HL-60/S4 (cell line): ENCODE measurements around the gene USP49.
"Not testable (repeated sequence)": the region's sequence is repeated elsewhere in the genome, so short reads cannot be mapped to it uniquely, and the experiment has no call there.

Source experiments
- in situ Hi-C: fragments of 300-500 bp; cut with MboI; formaldehyde crosslinking; loops from 2 replicates; pipeline ENCODE4 v1.14.3; 2022; ENCODE audit warnings: low sequenced_read_pairs

The USP49 gene

GRCh38 chr6:41766043-41766664, 129.0 kb downstream of the USP49 start:
- in situ Hi-C loops, result not testable (repeated sequence)

- in situ Hi-C loops, result no loop called here
Measured at GRCh38 chr6:41763470-41763869, 131.7 kb downstream of the USP49 start.

DNA sequence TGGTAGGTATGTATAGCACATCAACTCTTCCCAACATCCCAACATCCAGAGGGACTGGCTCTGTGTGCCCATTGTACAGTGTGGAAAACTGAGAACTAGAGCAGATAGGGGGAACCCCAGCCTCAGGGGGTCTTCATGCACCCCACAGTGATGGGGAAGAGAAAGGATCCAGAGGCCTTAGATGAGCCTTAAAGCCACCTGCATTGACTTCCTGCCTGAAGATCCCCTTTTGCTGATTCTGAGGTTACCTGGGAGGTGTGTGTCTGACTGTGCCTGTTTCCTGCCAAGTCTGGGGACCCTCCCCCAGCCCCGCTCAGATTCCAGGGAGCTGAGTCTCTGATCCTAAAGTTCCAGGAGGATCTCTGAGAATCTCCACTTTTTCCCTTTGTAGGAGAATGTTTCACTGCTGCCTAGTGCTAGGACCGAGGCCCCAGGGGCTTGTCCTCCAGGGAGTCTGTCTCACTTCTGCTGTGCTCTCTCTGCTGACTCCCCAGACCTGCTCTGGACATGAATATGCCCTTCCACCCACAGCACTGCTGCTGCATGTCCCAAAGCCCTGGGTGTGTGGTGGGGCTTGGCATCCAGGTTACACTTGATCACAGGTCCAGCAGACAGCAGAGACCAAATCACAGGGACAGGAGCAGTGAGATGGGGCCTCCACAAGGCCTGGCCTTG, 135.1 kb downstream of the USP49 start:
- in situ Hi-C loops, result no loop called here

DNA sequence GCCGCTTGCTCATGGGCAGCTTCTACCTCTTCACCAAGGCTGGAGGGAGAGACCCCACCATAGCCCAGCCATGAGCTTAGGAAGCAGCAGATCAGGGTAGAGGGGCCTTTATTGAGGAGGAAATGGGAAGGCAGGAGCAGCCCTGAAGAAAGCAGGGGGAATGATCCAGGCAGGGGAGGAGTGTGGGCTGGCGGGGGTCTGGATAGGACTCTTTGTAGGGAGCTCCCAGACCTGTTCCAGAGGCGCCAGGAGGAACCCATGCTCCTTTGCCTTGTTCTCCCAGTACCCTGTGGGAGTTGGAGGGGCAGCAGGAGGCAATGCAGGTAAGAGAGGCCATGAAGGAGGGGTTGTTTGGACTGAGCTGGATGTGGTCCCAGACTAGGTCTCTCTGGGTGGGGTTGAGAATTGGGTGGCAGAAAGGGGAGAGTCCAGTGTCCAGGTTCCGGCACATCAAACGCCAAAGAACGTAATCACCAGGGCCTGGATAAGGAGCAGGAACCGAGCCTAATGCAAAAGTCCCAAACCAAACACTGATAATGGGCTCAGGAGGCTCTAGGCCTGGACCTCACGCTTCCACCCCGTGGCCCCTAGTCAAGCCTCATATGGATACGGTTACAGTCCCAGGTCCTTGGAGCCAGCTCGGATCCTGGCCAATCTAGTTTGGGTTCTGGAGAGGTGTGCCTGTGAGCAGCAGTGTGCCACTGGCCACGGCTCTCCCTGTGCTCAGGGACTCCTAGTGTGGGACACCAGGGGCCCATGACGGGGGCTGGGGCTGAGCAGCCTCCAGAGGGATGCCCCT, 135.9 kb downstream of the USP49 start:
- in situ Hi-C loops, result no loop called here

GRCh38 chr6:41758641-41759035, 136.5 kb downstream of the USP49 start:
- in situ Hi-C loops, result no loop called here

DNA sequence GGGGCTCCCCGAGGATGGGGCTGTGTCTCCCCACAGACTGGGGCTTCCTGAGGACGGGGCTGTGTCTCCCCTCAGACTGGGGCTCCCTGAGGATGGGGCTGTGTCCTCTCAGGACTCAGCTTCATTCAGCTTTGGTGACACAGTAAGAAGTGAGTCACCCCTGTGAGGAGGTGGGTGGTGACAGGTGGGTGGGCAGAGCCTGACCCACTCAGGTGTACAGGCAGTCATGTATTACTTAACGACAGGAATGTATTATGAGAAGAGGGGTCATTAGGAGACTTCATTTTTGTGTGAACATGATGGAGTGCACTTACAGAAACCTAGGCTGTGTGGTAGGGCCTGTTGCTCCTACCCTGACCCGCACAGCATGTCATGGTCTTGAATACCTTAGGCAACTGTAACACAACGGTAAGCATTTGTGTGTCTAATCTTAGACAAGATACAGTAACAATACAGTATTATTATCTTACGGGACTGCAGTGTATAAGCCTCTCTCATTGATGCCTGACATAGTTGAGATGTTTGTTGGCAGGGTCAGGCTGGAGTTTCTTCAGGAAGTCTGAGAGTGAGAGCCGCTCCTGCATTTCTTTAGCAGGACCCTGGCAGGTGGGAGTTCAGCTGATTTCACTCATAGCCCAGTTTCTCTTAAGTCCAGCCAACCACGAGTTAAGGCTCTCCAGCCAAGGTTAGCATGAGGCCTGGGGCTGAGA, 137.1 kb downstream of the USP49 start:
- in situ Hi-C loops, result no loop called here

DNA sequence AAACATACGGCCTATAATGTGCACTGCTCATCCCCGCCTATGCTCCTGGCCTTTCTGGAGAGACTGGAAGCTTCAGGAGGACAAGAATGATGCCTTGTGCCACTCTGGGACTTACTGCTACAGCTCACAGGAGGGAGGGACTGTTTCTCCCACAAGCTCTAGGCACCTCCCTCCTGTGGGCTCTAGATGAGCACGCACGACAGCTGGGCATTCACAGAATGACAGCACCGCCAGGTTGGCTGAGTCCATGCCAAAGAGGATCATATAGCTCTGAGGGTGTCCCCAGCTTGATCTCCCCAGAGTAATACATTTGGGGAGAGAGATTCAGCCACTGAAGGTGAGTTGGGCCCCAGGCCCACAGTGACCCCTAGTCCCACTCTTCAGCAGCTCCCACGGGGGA, 137.9 kb downstream of the USP49 start:
- in situ Hi-C loops, result no loop called here

GRCh38 chr6:41756354-41756753, 138.8 kb downstream of the USP49 start:
- in situ Hi-C loops, result no loop called here

GRCh38 chr6:41755895-41756294, 139.3 kb downstream of the USP49 start:
- in situ Hi-C loops, result no loop called here

DNA sequence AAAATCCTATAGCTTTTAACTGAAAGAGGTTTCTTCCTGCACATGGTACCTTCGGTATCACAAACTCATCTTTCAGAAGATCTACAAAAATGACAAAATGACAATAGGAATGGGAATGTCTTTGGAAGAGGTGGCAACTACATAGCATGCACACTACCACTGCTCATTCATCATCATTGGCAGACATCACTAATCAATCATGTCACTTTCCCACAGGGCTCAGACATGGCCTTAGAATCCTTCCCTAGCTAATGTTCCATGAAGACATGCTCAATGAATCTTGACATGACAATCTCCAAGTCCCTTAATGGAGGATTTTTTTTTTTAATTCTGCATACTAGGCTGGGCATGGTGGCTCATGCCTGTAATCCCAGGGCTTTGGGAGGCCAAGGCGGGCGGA, 144.8 kb downstream of the USP49 start:
- in situ Hi-C loops, result no loop called here

- in situ Hi-C loops, result no loop called here
Measured at GRCh38 chr6:41748542-41748941, 146.6 kb downstream of the USP49 start.

DNA sequence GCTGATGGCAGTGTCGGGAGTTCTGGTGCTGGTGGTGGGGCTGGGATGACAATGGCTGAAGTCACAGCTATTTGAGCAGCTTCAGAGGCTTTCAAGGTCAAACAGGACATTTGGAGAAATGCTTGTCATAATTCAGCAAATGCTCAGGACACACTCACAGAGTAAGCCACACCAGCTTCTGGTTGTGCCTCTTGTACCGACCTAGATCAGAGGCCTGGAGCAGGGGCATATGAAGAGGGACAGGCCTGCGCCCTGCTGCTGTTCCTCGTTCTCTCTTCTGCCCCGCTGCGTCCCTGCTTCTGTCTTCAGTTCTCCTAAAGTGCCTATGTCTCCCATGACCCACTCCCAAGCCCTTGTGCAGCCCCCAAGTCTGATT, 147.1 kb downstream of the USP49 start:
- in situ Hi-C loops, result no loop called here

GRCh38 chr6:41747256-41748101, 147.7 kb downstream of the USP49 start, which contains the start of gene PGC:
Gene PGC, minus strand, starts transcription at chr6:41747397. Its CDS starts 63 bp downstream, at chr6:41747334.
- in situ Hi-C loops, result no loop called here

- in situ Hi-C loops, result no loop called here
Measured at GRCh38 chr6:41746107-41746506, 149.1 kb downstream of the USP49 start.

GRCh38 chr6:41744236-41744787, 150.9 kb downstream of the USP49 start:
- in situ Hi-C loops, result no loop called here

- in situ Hi-C loops, result no loop called here
Measured at GRCh38 chr6:41743406-41744235, 151.6 kb downstream of the USP49 start.

- in situ Hi-C loops, result no loop called here
Measured at GRCh38 chr6:41741625-41742490, 153.3 kb downstream of the USP49 start.
